ENCODE data around the gene HS3ST4. TPM values are rescaled to one million over a fixed set of nuclear protein-coding genes. Genes with fewer than 3 reads are reported as not detected.

HS3ST4 gene
- total RNA-seq, 2 experiments from 2014 or later = not detected

- Mint-ChIP-seq H3K4me3 (no peak overlapping the region), H3K27me3 (peaks cover 15% of the 10 kb centered on the region), H3K9me3 (no peaks in the 10 kb centered on the region), H3K4me1 (ENCODE audit: low read depth) (no peaks in the 10 kb centered on the region), H3K27ac (no peak overlapping the region), H3K36me3 (ENCODE audit: low read depth) (no peaks in the 10 kb centered on the region)
- TF ChIP-seq CTCF (IDR thresholded peaks at IDR 0.05) = no peak
- CTCF ChIA-PET = no interaction called here
- POLR2A ChIA-PET = no interaction called here
- no peak for DNase-seq
- intact Hi-C loops (cut with micrococcal nuclease) = no loop called here
- ATAC-seq = no peak
These were observed 106.3 kb downstream of the HS3ST4 start for GRCh38 chr16:25798065-25798464.

GRCh38 chr16:25799816-25800215 lies 108.1 kb downstream of the HS3ST4 start:
- Mint-ChIP-seq H3K27me3 (peaks cover 15% of the 10 kb centered on the region), H3K4me1 (ENCODE audit: low read depth) (no peaks in the 10 kb centered on the region), H3K27ac (no peak overlapping the region), H3K9me3 (no peaks in the 10 kb centered on the region), H3K4me3 (no peak overlapping the region), H3K36me3 (ENCODE audit: low read depth) (no peaks in the 10 kb centered on the region)
- ChIA-PET CTCF (no interaction called here), POLR2A (no interaction called here)
- intact Hi-C loops (cut with micrococcal nuclease) = no loop called here
- TF ChIP-seq CTCF (IDR thresholded peaks at IDR 0.05) = no peak
- ATAC-seq (no peak), DNase-seq (no peak)

GRCh38 chr16:25812215-25812614 lies 120.5 kb downstream of the HS3ST4 start:
- Mint-ChIP-seq H3K27ac (no peak overlapping the region), H3K4me1 (ENCODE audit: low read depth) (no peaks in the 10 kb centered on the region), H3K9me3 (no peaks in the 10 kb centered on the region), H3K4me3 (no peak overlapping the region), H3K27me3 (peaks cover 12% of the 10 kb centered on the region), H3K36me3 (ENCODE audit: low read depth) (no peaks in the 10 kb centered on the region)
- ATAC-seq (no peak), DNase-seq (no peak)
- ChIA-PET POLR2A (no interaction called here), CTCF (interaction anchor here (1.6 kb wide), 1 partner anchor 9 kb away, joined by 3 read pairs; no protein-coding TSS in a partner anchor)
- no peak for TF ChIP-seq CTCF (IDR thresholded peaks at IDR 0.05)
- intact Hi-C loops (cut with micrococcal nuclease) = no loop called here

- H3K36me3 Mint-ChIP-seq (ENCODE audit: low read depth) = no peaks in the 10 kb centered on the region
- ChIA-PET POLR2A (no interaction called here), CTCF (no interaction called here)
- H3K27ac Mint-ChIP-seq = no peak overlapping the region
- DNase-seq = no peak
- intact Hi-C loops (cut with micrococcal nuclease) = no loop called here
- no peak for TF ChIP-seq CTCF (IDR thresholded peaks at IDR 0.05)
- no peaks in the 10 kb centered on the region for H3K9me3 Mint-ChIP-seq
- H3K4me1 Mint-ChIP-seq (ENCODE audit: low read depth) = no peaks in the 10 kb centered on the region
- peaks cover 5% of the 10 kb centered on the region for H3K27me3 Mint-ChIP-seq
- no peak overlapping the region for H3K4me3 Mint-ChIP-seq
- ATAC-seq = no peak
These were observed 125.5 kb downstream of the HS3ST4 start for GRCh38 chr16:25817295-25817694.

- H3K4me1 Mint-ChIP-seq (ENCODE audit: low read depth) = no peaks in the 10 kb centered on the region
- CTCF ChIA-PET = no interaction called here
- POLR2A ChIA-PET = no interaction called here
These were observed 126.1 kb downstream of the HS3ST4 start for GRCh38 chr16:25817876-25818275.

More at GRCh38 chr16:25817876-25818275, 126.1 kb downstream of the HS3ST4 start:
- H3K4me3 Mint-ChIP-seq = no peak overlapping the region
- no peaks in the 10 kb centered on the region for H3K9me3 Mint-ChIP-seq
- no peaks in the 10 kb centered on the region for H3K36me3 Mint-ChIP-seq (ENCODE audit: low read depth)
- intact Hi-C loops (cut with micrococcal nuclease) = no loop called here
- TF ChIP-seq CTCF (IDR thresholded peaks at IDR 0.05) = no peak
- H3K27ac Mint-ChIP-seq = no peak overlapping the region
- H3K27me3 Mint-ChIP-seq = peaks cover 1% of the 10 kb centered on the region
- ATAC-seq (no peak), DNase-seq (no peak)

Data from activated CD8-positive, alpha-beta T cell treated with anti-CD3 and anti-CD28 coated beads for 36 hours (primary cell).